SW 1271 (cell line): ENCODE data around the gene BCAS4.

ENCODE experiments used
- DNase-seq, 2 experiments: peaks; one replicate each; lab custom pipeline; 2025; lab: John Stamatoyannopoulos, UW

BCAS4 gene

DNA sequence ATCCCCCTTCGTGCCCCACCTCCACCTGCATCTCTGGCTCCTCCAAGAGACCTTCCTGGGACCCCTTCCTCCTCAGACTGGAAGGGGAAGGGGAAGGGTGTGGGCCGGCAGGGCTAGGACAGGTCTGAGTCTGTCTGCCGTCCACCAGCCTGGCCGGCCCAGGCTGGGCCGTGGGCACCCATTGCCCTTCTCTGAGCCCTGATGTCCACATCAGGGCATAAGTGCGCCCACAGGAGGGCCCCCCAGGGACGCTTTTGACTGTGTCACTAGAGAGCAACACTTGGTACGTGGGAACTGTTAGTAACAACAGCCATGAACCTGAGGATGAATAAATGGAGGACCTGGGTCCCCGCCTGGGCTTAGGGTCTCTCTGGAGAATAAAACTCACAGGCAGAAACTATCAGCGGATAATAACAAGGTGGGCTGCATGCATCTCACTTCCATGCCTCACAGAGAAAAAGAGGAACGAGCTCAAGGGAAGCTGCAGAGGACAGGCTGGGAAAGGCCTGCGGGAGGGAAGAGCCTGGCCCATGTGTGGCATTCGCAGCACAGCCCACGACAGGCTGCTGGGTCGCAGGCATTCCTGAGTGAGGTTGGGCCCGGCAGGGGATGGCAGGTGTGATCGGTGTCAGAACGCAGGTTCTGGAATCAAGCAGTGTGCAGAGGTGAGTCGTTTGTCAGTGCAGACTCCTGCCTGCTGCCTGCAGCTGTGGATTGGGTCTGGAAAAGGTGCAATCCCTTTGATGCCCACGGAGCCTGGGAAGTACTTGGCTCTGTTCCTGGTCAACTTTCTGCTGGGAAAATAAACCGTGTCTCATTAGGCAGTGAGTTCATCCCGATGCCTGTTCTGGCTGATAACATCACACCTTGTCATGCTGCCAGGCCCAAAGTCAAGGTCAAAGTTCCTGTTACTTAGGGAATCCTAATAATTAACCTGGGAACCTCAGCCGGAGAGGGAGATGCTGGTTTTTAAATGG, 60.9 kb downstream of the BCAS4 start:
- DNase-seq = no peak

GRCh38 chr20:50856475-50857041, 61.7 kb downstream of the BCAS4 start:
- no peak for DNase-seq

DNA sequence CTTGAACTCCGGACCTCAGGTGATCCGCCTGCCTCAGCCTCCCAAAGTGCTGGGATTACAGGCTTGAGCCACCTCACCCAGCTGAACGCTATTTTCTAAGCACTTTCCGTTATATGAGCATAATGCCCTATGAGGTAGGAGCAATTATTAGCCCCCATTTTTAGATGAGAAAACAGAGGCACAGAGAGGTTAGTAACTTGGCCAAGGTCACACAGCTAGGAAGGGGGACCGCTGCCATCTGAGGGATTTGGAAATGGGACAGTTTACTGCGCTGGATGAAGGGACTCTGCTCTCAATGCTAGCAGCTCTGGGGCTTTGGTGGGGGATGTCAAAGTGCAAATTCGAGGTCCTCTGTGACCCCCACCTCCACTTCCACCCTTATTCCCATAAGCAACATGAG, 62.5 kb downstream of the BCAS4 start:
- no peak for DNase-seq

DNA sequence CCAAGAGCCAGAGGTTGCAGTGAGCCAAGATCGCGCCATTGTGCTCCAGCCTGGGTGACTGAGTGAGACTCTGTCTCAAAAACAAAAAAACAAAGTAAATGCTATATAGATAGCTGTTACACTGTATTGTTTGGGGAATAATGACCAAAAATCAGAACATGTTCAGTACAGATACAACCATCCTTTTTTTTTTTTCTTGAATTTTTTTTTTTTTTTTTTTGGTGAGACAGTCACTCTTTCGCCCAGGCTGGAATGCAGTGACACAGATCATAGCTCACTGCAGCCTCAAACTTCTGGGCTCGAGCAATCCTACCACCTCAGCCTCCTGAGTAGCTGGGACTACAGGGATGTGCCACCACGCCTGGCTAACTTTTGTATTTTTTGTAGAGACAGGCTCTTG, 63.7 kb downstream of the BCAS4 start:
- DNase-seq = no peak

DNA sequence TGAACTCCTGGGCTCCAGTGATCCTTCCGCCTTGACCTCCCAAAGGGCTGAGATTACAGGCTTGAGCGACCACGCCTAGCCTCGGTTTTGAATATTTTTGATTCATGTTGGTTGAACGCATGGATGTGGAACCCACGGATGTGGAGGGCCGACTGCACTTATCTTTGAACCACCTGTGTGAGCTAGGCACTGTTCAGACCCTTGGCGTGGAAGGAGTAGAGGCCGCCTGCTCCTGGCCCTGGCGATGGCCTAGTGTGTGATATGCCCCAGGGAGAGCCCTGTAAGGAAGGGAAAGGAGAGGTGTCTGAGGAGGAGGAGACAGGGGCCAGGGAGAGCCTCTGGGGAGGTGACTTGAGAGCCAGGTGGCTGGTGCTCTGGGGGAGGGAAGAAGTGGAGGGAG, 64.3 kb downstream of the BCAS4 start:
- DNase-seq = no peak

DNA sequence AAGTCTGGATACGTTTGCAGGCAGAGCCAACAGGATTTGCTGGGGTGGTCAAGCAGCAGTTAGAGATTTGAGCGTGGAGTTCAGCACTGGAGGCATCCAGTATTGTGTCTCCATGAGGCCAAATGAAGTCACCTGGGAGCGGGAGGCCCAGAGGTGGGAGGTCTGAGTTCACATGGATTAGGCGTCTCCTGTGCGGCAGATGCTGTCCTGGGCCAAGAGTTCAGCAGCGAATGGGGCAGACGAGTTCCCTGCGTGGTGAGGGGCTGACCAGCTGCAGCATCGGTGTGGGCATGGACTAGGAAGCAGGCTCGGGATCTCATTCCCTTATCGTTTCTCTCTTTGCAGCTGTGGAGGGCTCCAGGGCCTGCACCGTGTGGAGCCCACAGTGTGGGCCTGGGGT, 66.2 kb downstream of the BCAS4 start:
- no peak for DNase-seq

DNA sequence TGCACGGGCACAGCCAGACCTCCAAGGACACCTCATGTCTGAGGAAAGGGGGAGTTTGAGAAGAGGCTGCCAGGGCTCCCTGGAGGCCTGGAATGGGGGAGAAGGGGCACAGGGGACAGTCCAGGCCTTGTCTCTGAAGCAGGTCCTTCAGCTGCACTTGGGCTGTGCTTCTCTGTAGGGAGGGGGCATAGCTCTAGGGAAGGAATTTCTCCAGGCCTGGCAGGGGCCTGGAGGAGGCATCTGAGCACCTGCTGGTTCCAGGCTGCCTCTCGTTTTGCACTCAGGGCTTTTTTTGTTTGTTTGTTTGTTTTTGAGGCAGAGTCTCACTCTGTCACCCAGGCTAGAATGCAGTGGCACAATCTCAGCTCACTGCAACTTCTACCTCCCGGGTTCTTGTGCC, 67.7 kb downstream of the BCAS4 start:
- no peak for DNase-seq

- DNase-seq = no peak
Measured at GRCh38 chr20:50865114-50865513, 70.3 kb downstream of the BCAS4 start.

DNA sequence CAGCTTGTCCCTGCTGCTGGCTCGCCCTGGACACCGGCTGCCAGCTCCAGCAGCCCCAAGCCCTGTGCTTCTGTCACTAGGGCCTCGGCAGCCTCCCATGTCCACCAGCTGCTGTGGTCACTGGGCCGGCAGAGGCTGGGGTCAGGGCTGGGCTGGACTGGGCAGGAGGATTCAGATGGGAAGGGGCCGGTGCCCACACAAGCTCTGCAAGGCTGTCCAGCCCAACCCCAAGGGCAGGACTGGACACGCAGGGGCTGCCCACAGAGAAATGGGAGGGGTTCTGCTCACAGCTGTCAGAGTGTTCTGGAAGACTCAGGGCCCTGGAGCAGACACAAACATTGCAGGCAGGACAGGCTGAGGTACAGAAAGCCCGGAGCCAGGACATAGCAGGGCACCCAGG, 70.7 kb downstream of the BCAS4 start:
- no peak for DNase-seq

GRCh38 chr20:50866036-50866685, 71.3 kb downstream of the BCAS4 start:
- DNase-seq = no peak

DNA sequence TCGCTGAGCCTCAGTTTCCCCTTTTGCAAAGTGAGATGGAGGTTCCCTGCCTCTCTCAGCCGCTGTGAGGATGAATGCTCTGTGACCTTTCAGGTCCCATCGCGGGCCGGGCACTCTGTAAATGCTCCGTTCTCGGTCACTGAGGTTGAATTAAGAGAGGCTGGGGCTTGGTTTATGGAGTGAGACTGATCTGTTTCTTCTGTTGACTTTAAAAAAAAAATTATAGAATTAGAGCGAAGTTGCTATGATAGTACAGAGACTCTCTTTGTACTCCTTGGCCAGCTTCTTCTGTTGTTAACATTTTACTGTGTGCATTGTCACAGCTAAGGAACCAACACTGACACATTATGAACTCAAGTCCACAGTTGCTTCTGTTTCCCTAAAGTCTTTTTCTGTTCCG, 72.0 kb downstream of the BCAS4 start:
- DNase-seq = no peak

DNA sequence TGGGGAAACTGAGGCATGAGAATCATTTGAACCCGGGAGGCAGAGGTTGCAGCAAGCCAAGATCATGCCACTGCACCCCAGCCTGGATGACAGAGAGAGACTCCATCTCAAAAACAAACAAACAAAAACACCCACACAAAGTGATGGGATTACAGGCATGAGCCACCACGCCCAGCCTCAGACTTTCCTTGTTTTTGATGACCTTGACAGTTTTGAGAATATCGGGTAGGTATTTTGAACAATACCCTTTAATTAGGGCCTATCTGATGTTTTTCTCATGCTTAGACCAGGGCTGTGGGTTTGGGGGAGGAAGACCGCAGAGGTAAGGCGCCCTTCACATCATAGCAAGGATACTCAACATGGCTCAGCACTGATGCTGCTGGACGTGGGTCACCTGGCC, 72.9 kb downstream of the BCAS4 start:
- DNase-seq = no peak

- DNase-seq = no peak
Measured at GRCh38 chr20:50868509-50869495, 73.9 kb downstream of the BCAS4 start.

DNA sequence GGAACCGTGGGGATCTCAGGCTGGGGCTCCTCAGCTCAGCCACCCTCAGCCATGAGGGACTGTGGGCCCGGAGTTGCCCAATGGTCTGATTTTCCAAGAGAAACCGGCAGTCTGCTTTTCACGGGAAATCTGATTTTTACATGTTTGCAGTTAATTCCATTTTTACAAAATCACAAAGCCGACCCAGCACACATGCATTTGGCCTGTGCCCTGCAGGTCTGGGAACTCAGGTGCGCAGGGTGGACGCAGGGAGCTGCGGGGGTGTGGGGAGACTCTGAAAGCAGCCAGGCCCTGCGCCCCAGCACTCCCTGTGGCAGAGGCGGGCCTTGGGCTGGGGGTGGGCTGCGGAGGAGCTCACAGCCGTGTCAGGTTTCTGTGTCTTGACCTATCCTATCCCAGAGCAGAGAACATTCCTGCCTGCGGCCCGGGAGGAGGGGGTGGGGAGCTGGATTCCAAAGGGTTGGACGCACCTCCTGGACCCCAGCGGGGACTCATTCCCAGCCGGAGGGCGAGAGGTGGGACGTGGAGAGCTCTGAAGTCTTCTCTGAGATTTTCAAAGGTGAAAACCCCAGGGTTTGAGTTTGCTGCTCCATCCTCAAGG, 75.8 kb downstream of the BCAS4 start:
- DNase-seq = no peak

GRCh38 chr20:50872560-50873425, 77.9 kb downstream of the BCAS4 start:
- no peak for DNase-seq

- no peak for DNase-seq
Measured at GRCh38 chr20:50873585-50873984, 78.7 kb downstream of the BCAS4 start.

- DNase-seq = no peak
Measured at GRCh38 chr20:50874111-50874757, 79.4 kb downstream of the BCAS4 start.

DNA sequence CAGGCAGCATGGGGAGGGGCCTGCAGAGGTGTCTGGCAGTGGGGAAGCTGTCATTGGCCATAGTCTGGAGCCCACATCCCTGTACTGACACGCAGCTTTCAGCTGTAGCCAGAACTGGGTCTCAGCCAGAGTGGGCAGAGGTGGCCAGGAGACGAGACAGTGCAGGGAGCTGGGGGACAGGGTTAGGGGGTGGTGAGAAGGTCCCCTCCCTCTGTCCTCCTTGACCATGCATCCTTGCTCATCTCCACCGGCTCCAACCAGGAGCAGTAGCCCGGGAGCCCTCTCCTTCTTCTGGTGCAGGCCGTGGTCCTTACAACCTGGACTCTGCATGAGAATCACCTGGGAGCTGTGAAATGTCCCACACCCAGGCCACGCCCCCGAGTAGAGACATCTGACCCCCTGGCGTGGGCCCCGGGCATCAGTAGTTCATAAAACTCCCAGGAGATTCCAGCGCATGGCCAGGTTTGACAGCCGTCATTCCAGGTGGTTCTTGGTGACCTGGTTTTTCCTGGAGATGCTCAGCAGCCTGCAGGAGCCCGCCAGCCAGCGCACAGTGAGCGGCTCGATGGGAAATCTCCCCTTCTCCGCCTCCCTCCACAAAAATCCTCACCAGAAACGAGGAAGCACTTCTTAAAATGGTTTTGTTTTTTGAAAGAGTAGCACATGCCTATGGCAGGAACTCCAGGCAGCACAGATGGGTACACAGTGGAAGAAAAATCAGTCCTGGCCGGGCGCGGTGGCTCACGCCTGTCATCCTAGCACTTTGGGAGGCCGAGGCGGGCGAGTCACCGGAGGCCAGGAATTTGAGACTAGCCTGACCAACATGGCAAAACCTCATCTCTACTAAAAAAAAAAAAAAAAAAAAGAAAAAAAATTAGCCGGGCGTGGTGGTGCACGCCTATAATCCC, 80.2 kb downstream of the BCAS4 start:
- no peak for DNase-seq
